Dermis microvascular lymphatic vessel endothelial cell (primary cell): Measurements from ENCODE around the gene OR2T33. TPM values are rescaled to one million over a fixed set of nuclear protein-coding genes. Genes with fewer than 3 reads are reported as not detected.
A peak's percentile ranks its signal among the peaks of the same experiment; 100 is the strongest.
"Not testable (repeated sequence)": the region's sequence is repeated elsewhere in the genome, so short reads cannot be mapped to it uniquely, and the experiment has no call there.

Experiments
- DNase-seq, 2 donors: peaks; one replicate each; pipeline versions ENCODE4 v3.0.0 to v3.0.0-alpha.2; 2010; ENCODE audit warnings: low read depth in 2 of 2
- total RNA-seq: library from RNA; depleted of rRNA; stranded (reverse); fragments of >200 nt; gene quantifications from 2 replicates; pipeline ENCODE4 v1.2.1, GENCODE V29; 2014

OR2T33 gene
- total RNA-seq: not detected in 2 replicates

GRCh38 chr1:248277876-248278275 is at the start of gene OR2T33:
Gene OR2T33 (minus strand): TSS chr1:248277976. CDS start chr1:248273814, 4,162 bp downstream.
- DNase-seq: no peak

GRCh38 chr1:248324468-248324867 is 46.7 kb upstream of the OR2T33 start, which contains the start of gene OR2M7:
Gene OR2M7 (minus strand): TSS chr1:248324568. CDS start chr1:248324568, 0 bp downstream.
- no peak for DNase-seq

- DNase-seq: no peak
These were observed 39.0 kb upstream of the OR2T33 start for GRCh38 chr1:248316796-248317195.

GRCh38 chr1:248306740-248307139 is 29.0 kb upstream of the OR2T33 start:
- not testable (repeated sequence) for DNase-seq

GRCh38 chr1:248306103-248306502 is 28.3 kb upstream of the OR2T33 start:
- no peak for DNase-seq

GRCh38 chr1:248305672-248306071 is 27.9 kb upstream of the OR2T33 start:
- not testable (repeated sequence) for DNase-seq

- no peak for DNase-seq
These were observed 25.5 kb upstream of the OR2T33 start, which contains the start of gene OR2T12 for GRCh38 chr1:248303324-248303723. Gene OR2T12 (minus strand): TSS chr1:248303424. CDS start chr1:248295578, 7,846 bp downstream.

- DNase-seq: no peak
These were observed 10.6 kb upstream of the OR2T33 start for GRCh38 chr1:248288391-248288790.

- not testable (repeated sequence) for DNase-seq
These were observed 4.6 kb downstream of the OR2T33 start for GRCh38 chr1:248273225-248273624.

GRCh38 chr1:248268178-248268577 is 9.6 kb downstream of the OR2T33 start:
- DNase-seq: no peak

- not testable (repeated sequence) for DNase-seq
These were observed 18.5 kb downstream of the OR2T33 start for GRCh38 chr1:248259309-248259708.

GRCh38 chr1:248243204-248243603 is 34.6 kb downstream of the OR2T33 start:
- peak; percentile 3 to 18 for DNase-seq

- DNase-seq: no peak
These were observed 38.3 kb downstream of the OR2T33 start for GRCh38 chr1:248239478-248239877.

- no peak for DNase-seq
These were observed 46.7 kb downstream of the OR2T33 start, which contains the start of gene OR2M4 for GRCh38 chr1:248231117-248231516. Gene OR2M4 (plus strand): TSS chr1:248231417. CDS start chr1:248238929, 7,512 bp downstream.

GRCh38 chr1:248229360-248229908 is 48.3 kb downstream of the OR2T33 start:
- no peak for DNase-seq

- DNase-seq: no peak
These were observed 52.2 kb downstream of the OR2T33 start for GRCh38 chr1:248225537-248225936.

Other genes starting within 250 kb of the OR2T33 start
- not detected in 2 replicates for gene OR2L2, start 247.9 kb downstream of the OR2T33 start, total RNA-seq
- not detected in 2 replicates for gene OR2L3, start 231.1 kb downstream of the OR2T33 start, total RNA-seq
- gene OR2L13, start 182.8 kb downstream of the OR2T33 start, total RNA-seq: not detected in 2 replicates
- not detected in 2 replicates for gene OR2M5, start 132.8 kb downstream of the OR2T33 start, total RNA-seq
- not detected in 2 replicates for gene OR2M2, start 103.2 kb downstream of the OR2T33 start, total RNA-seq
- not detected in 2 replicates for gene OR2M3, start 80.7 kb downstream of the OR2T33 start, total RNA-seq
- not detected in 2 replicates for gene OR2M4, start 46.6 kb downstream of the OR2T33 start, total RNA-seq
- not detected in 2 replicates for gene OR2T12, start 25.4 kb upstream of the OR2T33 start, total RNA-seq
- not detected in 2 replicates for gene OR2M7, start 46.6 kb upstream of the OR2T33 start, total RNA-seq
- gene OR14C36, start 70.8 kb upstream of the OR2T33 start, total RNA-seq: not detected in 2 replicates
- not detected in 2 replicates for gene OR2T4, start 83.7 kb upstream of the OR2T33 start, total RNA-seq
- not detected in 2 replicates for gene OR2T6, start 97.8 kb upstream of the OR2T33 start, total RNA-seq
- not detected in 2 replicates for gene OR2T1, start 125.1 kb upstream of the OR2T33 start, total RNA-seq
- gene OR2T2, start 167.7 kb upstream of the OR2T33 start, total RNA-seq: not detected in 2 replicates
- gene OR2T3, start 195.4 kb upstream of the OR2T33 start, total RNA-seq: not detected in 2 replicates
- not detected in 2 replicates for gene OR2T5, start 210.6 kb upstream of the OR2T33 start, total RNA-seq
- gene OR2G6, start 230.1 kb upstream of the OR2T33 start, total RNA-seq: not detected in 2 replicates